Measurements from ENCODE around the gene PCDH9. TPM values are rescaled to one million over a fixed set of nuclear protein-coding genes. Genes with fewer than 3 reads are reported as not detected.
A peak's percentile ranks its signal among the peaks of the same experiment; 100 is the strongest.

PCDH9 gene
- total RNA-seq, 1 experiment from 2014 or later = 10.1 TPM

DNA sequence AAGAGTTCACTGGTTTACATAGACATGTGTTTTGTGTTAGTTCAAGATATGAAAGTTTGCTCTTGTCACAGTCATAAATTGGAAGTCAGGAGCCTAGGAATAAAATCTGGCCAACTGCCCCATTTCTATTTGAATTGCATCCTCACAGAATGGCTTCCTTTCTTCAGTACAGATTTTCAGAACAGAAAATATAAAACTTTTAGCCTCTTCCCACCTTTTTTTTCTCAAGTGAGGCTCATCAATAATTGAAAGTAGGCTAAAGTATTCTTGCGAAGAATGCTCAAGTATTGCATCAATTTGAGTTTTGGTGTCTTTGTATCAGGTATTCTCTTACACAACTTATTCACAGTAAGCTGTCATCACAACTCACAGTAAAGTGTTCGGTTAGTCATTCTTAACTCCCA is 802.7 kb downstream of the PCDH9 start:
- Mint-ChIP-seq H3K4me1 (ENCODE audit: insufficient read depth, unreplicated experiment) (peaks cover 32% of the 10 kb centered on the region), H3K9me3 (ENCODE audit: unreplicated experiment) (no peaks in the 10 kb centered on the region), H3K4me3 (ENCODE audit: unreplicated experiment) (no peak overlapping the region), H3K27ac (ENCODE audit: low read depth, unreplicated experiment) (no peak overlapping the region), H3K36me3 (ENCODE audit: insufficient read depth, unreplicated experiment) (no peaks in the 10 kb centered on the region), H3K27me3 (ENCODE audit: insufficient read depth, unreplicated experiment) (no peaks in the 10 kb centered on the region)
- CTCF ChIA-PET = no interaction called here
- peak; percentile 34 for DNase-seq (ENCODE audit: unreplicated experiment)
- intact Hi-C loops (cut with micrococcal nuclease) = no loop called here
- no TSS peak for BruUV-seq (replicated peaks)
- POLR2A ChIA-PET = no interaction called here
- TF ChIP-seq, protein P1, sequence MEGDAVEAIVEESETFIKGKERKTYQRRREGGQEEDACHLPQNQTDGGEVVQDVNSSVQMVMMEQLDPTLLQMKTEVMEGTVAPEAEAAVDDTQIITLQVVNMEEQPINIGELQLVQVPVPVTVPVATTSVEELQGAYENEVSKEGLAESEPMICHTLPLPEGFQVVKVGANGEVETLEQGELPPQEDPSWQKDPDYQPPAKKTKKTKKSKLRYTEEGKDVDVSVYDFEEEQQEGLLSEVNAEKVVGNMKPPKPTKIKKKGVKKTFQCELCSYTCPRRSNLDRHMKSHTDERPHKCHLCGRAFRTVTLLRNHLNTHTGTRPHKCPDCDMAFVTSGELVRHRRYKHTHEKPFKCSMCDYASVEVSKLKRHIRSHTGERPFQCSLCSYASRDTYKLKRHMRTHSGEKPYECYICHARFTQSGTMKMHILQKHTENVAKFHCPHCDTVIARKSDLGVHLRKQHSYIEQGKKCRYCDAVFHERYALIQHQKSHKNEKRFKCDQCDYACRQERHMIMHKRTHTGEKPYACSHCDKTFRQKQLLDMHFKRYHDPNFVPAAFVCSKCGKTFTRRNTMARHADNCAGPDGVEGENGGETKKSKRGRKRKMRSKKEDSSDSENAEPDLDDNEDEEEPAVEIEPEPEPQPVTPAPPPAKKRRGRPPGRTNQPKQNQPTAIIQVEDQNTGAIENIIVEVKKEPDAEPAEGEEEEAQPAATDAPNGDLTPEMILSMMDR (IDR thresholded peaks at IDR 0.05; ENCODE audit: unreplicated experiment) = no peak

DNA sequence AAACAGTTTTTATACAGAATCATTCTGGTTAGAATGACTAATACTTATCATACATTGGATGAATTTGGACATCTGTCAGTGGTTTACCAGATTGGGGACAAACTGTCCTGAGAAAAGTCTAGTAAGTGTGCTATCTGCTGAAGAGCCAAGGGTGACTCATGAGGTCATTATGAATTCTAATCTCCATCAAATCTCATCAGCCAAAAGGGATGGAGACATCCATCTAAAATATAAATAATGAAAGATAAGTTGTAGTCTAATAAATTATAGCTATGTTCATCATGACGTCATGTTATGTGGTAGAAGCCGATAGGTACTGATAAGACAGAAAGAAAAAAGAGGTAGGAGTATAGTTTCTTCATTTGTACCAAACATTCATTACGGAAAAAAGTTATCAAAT is 804.4 kb downstream of the PCDH9 start:
- H3K9me3 Mint-ChIP-seq (ENCODE audit: unreplicated experiment) = peaks cover 12% of the 10 kb centered on the region
- ChIA-PET CTCF (no interaction called here), POLR2A (no interaction called here)
- H3K27me3 Mint-ChIP-seq (ENCODE audit: insufficient read depth, unreplicated experiment) = no peaks in the 10 kb centered on the region
- peak; percentile 30 for DNase-seq (ENCODE audit: unreplicated experiment)
- intact Hi-C loops (cut with micrococcal nuclease) = no loop called here
- no peaks in the 10 kb centered on the region for H3K36me3 Mint-ChIP-seq (ENCODE audit: insufficient read depth, unreplicated experiment)
- H3K4me1 Mint-ChIP-seq (ENCODE audit: insufficient read depth, unreplicated experiment) = peaks cover 32% of the 10 kb centered on the region
- TF ChIP-seq, protein P1 (IDR thresholded peaks at IDR 0.05; ENCODE audit: unreplicated experiment) = no peak
- no peak overlapping the region for H3K27ac Mint-ChIP-seq (ENCODE audit: low read depth, unreplicated experiment)
- BruUV-seq (replicated peaks) = no TSS peak
- no peak overlapping the region for H3K4me3 Mint-ChIP-seq (ENCODE audit: unreplicated experiment)

DNA sequence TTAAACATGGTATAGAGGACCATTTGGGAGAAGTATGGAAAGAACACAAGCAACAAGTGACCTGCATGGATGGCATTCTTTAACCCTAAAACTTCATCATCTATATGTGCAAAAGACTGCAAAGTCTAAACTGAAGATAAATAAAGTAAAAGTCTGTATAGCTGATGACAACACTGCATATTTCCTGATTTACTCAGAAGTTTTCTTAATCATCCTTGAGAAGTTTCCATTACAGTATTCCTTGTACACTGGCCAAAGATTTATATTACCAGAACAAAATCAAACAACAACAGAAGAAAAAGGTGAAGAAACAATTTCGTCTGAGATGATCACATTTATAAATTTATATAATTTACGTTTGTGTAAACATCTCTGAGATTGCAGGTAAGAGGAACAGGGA is 805.7 kb downstream of the PCDH9 start:
- Mint-ChIP-seq H3K27me3 (ENCODE audit: insufficient read depth, unreplicated experiment) (no peaks in the 10 kb centered on the region), H3K4me3 (ENCODE audit: unreplicated experiment) (peak overlapping the region; percentile 48), H3K36me3 (ENCODE audit: insufficient read depth, unreplicated experiment) (no peaks in the 10 kb centered on the region), H3K4me1 (ENCODE audit: insufficient read depth, unreplicated experiment) (peaks cover 32% of the 10 kb centered on the region), H3K27ac (ENCODE audit: low read depth, unreplicated experiment) (peak overlapping the region; percentile 87), H3K9me3 (ENCODE audit: unreplicated experiment) (peaks cover 14% of the 10 kb centered on the region)
- POLR2A ChIA-PET = interaction anchor here (0.7 to 1.1 kb wide), 4 partner anchors 15 to 26 kb away, joined by 3 to 5 read pairs (median 4); no protein-coding TSS in a partner anchor
- CTCF ChIA-PET = no interaction called here
- DNase-seq (ENCODE audit: unreplicated experiment) = peak; percentile 31
- intact Hi-C loops (cut with micrococcal nuclease) = no loop called here
- BruUV-seq (replicated peaks) = no TSS peak
- TF ChIP-seq, protein P1 (IDR thresholded peaks at IDR 0.05; ENCODE audit: unreplicated experiment) = no peak

DNA sequence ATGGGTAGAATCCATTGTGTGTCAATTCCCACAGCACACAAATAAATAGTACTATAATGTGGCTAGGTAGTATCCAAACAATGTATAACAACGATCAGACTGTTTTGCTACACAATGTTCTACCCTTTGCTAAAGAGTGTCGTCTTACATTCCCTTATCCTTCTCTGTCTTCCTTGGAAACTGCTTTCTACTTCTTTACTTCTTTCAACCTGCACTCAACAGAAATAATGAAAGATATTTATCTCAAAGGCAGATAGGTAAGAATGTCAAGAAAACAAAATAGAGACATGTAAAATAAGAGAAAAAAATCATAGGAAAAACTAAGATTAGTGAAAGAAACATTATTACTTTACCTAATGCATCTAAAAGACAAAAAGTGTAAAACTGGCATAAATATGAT is 814.7 kb downstream of the PCDH9 start:
- TF ChIP-seq, protein P1 (IDR thresholded peaks at IDR 0.05; ENCODE audit: unreplicated experiment) = no peak
- Mint-ChIP-seq H3K4me1 (ENCODE audit: insufficient read depth, unreplicated experiment) (peaks cover 11% of the 10 kb centered on the region), H3K4me3 (ENCODE audit: unreplicated experiment) (no peak overlapping the region), H3K27me3 (ENCODE audit: insufficient read depth, unreplicated experiment) (no peaks in the 10 kb centered on the region), H3K27ac (ENCODE audit: low read depth, unreplicated experiment) (peak overlapping the region; percentile 29), H3K9me3 (ENCODE audit: unreplicated experiment) (no peaks in the 10 kb centered on the region), H3K36me3 (ENCODE audit: insufficient read depth, unreplicated experiment) (no peaks in the 10 kb centered on the region)
- POLR2A ChIA-PET = no interaction called here
- intact Hi-C loops (cut with micrococcal nuclease) = no loop called here
- BruUV-seq (replicated peaks) = no TSS peak
- CTCF ChIA-PET = no interaction called here
- no peak for DNase-seq (ENCODE audit: unreplicated experiment)

Measured in MCF 10A (cell line).